Mammary epithelial cell (primary cell): ENCODE results near the gene CD84.

ENCODE experiments used
- EZH2 ChIP-seq: IDR thresholded peaks from 2 replicates; pipeline ENCODE4 v1.6.1; 2012; ENCODE audit warnings: low read length, inconsistent platforms, borderline replicate concordance
- TF ChIP-seq, protein P1 (sequence below), 2 donors: IDR thresholded peaks in 1 of 2; conservative IDR thresholded peaks in 1 of 2; 2 replicates each; pipeline ENCODE4 v1.5.1; 2011 to 2012; ENCODE audit warnings: inconsistent platforms in 2 of 2, low read length in 2 of 2, mild to moderate bottlenecking in 2 of 2, control low read depth in 1 of 2, low read depth in 1 of 2; ENCODE audit not compliant: insufficient read depth in 1 of 2; ENCODE audit errors: extremely low read depth in 1 of 2

DNA sequence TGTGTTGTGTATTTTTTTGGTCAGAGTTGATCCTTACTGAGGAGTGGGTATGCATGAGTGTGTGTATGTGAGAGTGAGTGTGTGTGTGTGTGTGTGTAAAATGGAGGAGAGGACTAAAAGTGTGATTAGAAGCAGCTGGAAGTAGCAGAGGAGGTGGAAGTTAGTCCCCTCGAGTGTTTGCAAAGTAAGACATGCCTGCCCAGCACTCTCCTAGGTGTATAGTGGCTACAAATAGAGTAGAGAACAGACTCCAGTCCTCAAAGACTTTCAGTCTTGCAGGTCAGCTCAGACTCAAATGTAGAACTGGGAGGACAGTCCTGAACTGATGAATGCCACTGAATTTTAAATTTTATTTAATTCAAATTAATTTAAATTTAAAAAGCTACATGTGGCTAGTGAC is 39.0 kb upstream of the CD84 start:
- TF ChIP-seq, protein P1, sequence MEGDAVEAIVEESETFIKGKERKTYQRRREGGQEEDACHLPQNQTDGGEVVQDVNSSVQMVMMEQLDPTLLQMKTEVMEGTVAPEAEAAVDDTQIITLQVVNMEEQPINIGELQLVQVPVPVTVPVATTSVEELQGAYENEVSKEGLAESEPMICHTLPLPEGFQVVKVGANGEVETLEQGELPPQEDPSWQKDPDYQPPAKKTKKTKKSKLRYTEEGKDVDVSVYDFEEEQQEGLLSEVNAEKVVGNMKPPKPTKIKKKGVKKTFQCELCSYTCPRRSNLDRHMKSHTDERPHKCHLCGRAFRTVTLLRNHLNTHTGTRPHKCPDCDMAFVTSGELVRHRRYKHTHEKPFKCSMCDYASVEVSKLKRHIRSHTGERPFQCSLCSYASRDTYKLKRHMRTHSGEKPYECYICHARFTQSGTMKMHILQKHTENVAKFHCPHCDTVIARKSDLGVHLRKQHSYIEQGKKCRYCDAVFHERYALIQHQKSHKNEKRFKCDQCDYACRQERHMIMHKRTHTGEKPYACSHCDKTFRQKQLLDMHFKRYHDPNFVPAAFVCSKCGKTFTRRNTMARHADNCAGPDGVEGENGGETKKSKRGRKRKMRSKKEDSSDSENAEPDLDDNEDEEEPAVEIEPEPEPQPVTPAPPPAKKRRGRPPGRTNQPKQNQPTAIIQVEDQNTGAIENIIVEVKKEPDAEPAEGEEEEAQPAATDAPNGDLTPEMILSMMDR (conservative IDR thresholded peaks at IDR 0.05 in 1 of 2, IDR thresholded peaks at IDR 0.05 in 1 of 2; ENCODE audit: extremely low read depth in 1 of 2, insufficient read depth in 1 of 2, low read depth in 1 of 2, low read length in 2 of 2): no peak
- TF ChIP-seq EZH2: no peak
